OCI-LY7 (cell line): ENCODE results near the gene OPN5.

Experiments
- EZH2phosphoT487 ChIP-seq: fragments of 200-600 bp; sonication (generic); IDR thresholded peaks from 2 replicates; pipeline ENCODE4 v1.6.1; 2018; ENCODE audit warnings: low read depth, borderline replicate concordance, mild to moderate bottlenecking, mixed run types, antibody characterized with exemption, low read length, moderate library complexity, mixed read lengths
- TF ChIP-seq, protein P1 (sequence below): fragments of 200-600 bp; sonication (generic); conservative IDR thresholded peaks from 2 replicates; pipeline ENCODE4 v1.5.1; 2014; ENCODE audit warnings: mild to moderate bottlenecking, antibody characterized with exemption, low read length, moderate library complexity, mixed read lengths

DNA sequence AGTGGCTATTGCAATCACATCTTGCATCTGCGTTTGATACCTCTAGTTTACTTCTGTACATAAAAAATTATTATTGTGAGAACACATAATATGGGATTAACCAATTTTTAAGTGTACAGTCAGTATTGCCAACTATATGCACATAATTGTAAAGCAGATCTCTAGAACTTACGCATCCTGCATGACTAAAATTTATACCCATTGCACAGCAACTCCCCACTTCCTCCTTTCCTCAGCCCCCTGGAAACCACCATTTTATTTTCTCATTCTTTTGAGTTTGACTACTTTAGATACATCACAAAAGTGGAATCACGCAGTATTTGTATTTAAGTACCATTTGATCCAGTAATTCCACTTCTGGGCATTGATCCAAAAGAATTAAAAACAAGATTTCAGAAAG, 19.3 kb upstream of the OPN5 start:
- TF ChIP-seq, protein P1, sequence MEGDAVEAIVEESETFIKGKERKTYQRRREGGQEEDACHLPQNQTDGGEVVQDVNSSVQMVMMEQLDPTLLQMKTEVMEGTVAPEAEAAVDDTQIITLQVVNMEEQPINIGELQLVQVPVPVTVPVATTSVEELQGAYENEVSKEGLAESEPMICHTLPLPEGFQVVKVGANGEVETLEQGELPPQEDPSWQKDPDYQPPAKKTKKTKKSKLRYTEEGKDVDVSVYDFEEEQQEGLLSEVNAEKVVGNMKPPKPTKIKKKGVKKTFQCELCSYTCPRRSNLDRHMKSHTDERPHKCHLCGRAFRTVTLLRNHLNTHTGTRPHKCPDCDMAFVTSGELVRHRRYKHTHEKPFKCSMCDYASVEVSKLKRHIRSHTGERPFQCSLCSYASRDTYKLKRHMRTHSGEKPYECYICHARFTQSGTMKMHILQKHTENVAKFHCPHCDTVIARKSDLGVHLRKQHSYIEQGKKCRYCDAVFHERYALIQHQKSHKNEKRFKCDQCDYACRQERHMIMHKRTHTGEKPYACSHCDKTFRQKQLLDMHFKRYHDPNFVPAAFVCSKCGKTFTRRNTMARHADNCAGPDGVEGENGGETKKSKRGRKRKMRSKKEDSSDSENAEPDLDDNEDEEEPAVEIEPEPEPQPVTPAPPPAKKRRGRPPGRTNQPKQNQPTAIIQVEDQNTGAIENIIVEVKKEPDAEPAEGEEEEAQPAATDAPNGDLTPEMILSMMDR = no peak
- no peak for TF ChIP-seq EZH2phosphoT487
